ENCODE data around the gene RPGR. TPM values are rescaled to one million over a fixed set of nuclear protein-coding genes. Genes with fewer than 3 reads are reported as not detected.

RPGR gene, protein sequence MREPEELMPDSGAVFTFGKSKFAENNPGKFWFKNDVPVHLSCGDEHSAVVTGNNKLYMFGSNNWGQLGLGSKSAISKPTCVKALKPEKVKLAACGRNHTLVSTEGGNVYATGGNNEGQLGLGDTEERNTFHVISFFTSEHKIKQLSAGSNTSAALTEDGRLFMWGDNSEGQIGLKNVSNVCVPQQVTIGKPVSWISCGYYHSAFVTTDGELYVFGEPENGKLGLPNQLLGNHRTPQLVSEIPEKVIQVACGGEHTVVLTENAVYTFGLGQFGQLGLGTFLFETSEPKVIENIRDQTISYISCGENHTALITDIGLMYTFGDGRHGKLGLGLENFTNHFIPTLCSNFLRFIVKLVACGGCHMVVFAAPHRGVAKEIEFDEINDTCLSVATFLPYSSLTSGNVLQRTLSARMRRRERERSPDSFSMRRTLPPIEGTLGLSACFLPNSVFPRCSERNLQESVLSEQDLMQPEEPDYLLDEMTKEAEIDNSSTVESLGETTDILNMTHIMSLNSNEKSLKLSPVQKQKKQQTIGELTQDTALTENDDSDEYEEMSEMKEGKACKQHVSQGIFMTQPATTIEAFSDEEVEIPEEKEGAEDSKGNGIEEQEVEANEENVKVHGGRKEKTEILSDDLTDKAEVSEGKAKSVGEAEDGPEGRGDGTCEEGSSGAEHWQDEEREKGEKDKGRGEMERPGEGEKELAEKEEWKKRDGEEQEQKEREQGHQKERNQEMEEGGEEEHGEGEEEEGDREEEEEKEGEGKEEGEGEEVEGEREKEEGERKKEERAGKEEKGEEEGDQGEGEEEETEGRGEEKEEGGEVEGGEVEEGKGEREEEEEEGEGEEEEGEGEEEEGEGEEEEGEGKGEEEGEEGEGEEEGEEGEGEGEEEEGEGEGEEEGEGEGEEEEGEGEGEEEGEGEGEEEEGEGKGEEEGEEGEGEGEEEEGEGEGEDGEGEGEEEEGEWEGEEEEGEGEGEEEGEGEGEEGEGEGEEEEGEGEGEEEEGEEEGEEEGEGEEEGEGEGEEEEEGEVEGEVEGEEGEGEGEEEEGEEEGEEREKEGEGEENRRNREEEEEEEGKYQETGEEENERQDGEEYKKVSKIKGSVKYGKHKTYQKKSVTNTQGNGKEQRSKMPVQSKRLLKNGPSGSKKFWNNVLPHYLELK
- 12.2 to 16.1 TPM (median 13.3 TPM) in 5 replicates for total RNA-seq (2022; extraction: Qiagen RNA extraction)

DNA sequence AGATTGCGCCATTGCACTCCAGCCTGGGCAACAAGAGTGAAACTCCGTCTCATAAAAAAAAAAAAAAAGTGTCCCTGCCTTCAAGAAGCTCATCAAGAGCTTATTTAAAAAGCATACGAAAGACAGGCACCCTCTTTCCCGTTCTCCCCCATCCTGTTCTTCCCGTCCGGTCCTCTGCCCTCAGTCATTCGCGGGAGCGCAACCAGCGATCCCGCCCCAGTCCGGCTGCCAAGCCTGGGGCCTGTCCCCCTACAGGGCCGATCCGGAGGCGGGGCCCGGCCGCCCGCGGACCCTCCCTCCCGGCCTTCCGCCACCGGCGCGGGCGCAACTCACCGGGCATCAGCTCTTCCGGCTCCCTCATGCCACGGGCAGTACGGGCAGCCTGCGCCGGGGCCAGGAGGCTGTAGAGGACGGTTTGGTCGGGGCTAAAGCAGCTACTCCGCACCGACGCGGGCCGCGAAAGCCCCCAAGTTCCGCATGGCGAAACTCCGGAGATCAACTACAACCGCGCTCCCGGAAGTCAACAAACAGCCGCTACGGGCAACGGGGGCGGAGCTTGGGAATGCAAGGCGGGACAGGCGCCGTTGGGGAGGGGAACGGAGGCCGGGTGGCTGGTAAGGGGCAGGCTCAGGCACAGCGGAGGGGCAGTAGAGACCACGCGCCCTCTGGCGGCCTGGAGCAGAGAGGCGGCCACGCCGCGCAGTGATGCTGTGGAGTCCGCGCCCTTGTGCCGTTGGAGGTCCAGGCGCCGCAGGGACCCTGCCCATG is at the start of gene RPGR:
TSS of gene RPGR (minus strand) at position 503 of the 768 bp plus-strand sequence. CDS start at position 361, 142 bp downstream.

DNA sequence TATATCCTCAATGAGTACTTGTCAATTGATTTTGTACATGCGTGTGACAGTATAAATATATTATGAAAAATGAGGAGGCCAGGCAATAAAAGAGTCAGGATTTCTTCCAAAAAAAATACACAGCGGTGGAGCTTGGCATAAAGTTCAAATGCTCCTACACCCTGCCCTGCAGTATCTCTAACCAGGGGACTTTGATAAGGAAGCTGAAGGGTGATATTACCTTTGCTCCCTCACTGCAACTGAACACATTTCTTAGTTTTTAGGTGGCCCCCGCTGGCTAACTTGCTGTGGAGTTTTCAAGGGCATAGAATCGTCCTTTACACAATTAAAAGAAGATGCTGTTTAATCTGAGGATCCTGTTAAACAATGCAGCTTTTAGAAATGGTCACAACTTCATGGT is 25.1 kb upstream of the RPGR start, which contains the start of gene OTC:
TSS of gene OTC (plus strand) at position 243 of the 400 bp plus-strand sequence. CDS start at position 336, 93 bp downstream.

DNA sequence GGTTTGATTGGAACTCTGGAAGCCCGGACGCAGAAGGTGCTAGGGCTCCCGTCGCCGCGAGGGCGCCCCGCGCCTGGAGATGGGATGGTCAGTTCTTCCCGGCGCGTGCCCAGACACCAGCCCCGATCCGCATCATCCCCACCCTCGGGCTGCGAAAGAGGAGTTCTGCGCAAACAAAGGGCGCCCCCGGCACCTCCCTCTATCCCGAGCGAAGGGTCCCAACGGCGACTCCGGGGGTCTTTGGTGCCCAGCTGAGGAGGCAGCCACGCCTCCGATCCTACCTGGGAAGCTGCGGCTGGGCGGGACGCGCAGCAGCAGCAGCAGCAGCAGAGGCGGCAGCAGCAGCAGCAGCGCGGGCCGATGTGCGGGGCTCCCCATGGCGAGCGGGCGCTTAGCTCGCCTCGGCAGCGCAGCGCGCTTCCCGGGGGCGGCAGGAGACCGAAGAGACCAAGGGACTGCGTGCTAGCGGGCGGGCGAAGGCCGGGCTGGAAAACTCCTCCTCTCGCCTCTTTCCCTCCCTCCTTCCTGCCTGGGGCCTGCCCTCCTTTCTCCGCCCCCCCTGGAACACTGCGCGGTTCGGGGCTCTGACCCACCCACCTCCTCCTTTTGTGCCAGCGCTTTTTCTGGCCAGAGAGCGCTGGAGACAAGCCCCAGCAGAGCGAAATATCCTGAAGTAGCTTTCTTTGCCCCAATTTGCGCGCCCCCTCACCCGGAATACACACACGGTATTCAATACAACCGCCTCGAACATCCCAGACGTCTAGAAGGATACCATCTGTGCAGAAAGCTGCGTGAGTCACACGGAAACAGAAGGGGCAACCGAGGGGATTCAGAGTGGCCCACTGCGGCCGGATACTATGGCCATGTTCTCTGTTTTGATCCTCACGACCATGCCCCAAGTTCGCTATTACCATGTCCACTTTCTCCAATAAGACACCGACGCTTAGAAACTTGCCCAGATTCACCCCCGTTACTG is 106.6 kb downstream of the RPGR start, which contains the start of gene SRPX:
TSS of gene SRPX (minus strand) at position 457 of the 976 bp plus-strand sequence. CDS start at position 378, 79 bp downstream.

Other genes starting within 250 kb of the RPGR start
- 7.6 to 9.1 TPM (median 8.2 TPM) in 5 replicates for gene SRPX, start 106.6 kb downstream of the RPGR start, total RNA-seq (2022; extraction: Qiagen RNA extraction)
- not detected in 5 replicates for gene OTC, start 25.1 kb upstream of the RPGR start, total RNA-seq (2022; extraction: Qiagen RNA extraction)
- gene TSPAN7, start 234.0 kb upstream of the RPGR start, total RNA-seq (2022; extraction: Qiagen RNA extraction), result 2.4 to 3.1 TPM (median 2.8 TPM) in 5 replicates

Measured in A549 treated with Hydrocortisone at 1 μM for 4 hours (cell line).